CMK (cell line): Measurements from ENCODE around the gene SPATA1.

ENCODE experiments used
- DNase-seq: peaks from one replicate; pipeline ENCODE4 v3.0.0-alpha.2; 2010; ENCODE audit warnings: low read depth

Gene SPATA1

DNA sequence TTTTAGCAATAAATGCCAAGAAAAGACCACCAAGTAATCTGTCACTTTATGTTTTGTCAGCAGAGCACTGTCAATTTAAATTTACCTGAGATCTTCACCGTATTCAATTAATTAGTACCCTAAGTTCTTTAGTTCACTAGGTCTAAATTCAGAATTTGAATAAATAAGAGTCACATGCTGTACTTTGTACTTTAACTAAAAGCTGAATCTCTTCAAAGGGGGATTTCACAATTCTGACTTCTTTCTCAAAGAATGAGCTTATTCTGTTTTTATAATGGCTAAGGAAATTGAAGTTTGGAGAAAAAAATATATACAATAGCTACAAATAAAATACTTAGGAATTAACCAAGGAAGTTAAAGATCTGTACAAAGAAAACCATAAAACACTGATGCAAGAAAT, 2.3 kb downstream of the SPATA1 start:
- DNase-seq: no peak

DNA sequence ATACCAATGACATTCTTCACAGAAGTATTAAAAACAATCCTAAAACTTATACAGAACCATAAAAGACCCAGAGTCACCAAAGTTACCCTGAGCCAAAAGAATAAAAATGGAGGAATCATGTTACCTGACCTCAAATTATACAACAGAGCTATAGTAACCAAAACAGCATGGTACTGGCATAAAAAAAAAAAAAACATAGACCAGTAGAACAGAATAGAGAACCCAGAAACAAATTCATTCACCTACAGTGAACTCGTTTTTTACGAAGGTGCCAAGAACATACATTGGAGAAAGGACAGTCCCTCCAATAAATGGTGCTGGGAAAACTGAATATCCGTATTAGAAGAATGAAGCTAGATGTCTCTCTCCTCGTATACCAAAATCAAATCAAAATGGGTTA, 2.8 kb downstream of the SPATA1 start:
- no peak for DNase-seq

DNA sequence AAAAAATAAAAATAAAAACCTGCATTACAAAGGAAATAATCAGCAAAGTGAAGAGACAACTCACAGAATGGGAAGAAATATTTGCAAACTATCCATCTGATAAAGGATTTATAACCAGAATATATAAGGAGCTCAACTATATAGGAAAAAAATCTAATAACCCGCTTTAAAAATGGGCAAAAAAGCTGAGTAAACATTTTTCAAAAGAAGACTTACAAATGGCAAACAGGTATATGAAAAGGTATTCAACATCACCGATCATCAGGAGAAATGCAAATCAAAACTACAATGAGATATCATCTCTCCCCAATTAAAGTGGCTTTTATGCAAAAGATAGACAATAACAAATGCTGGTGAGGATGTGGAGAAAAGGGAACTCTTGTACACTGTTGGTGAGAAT, 4.0 kb downstream of the SPATA1 start:
- DNase-seq: no peak

DNA sequence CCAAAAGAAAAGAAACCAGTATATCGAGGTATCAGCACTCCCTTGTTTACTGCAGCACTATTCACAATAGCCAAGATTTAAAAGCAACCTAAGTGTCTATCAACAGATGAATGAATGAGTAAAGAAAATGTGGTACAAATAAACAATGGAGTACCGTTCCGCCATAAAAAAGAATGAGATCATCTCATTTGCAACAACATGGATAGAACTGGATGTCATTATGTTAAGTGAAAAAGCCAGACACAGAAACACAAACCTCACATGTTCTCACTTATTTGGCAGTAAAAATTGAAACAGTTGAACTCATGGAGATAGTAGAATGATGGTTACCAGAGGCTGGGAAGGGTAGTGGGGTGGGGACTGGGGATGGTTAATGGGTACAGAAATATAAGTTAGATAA, 4.5 kb downstream of the SPATA1 start:
- DNase-seq: no peak

DNA sequence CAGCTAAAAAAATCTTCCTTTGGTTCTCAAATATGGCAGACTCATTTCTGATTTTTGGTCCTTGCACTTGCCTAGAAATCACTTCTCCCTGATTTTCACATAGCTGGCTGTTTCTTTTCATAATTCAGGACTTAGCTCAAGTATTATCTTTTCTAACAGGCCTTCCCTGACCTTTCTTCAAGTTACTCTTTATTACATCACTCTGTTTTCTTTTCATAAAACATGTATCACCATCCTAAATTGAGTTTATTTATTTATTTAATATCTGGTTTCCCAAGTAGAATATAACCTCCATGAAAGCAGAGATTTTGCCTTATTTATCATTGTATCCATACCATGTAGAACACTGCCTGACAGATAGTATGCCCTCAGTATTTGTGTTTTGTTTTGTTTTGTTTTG, 18.4 kb downstream of the SPATA1 start:
- no peak for DNase-seq

DNA sequence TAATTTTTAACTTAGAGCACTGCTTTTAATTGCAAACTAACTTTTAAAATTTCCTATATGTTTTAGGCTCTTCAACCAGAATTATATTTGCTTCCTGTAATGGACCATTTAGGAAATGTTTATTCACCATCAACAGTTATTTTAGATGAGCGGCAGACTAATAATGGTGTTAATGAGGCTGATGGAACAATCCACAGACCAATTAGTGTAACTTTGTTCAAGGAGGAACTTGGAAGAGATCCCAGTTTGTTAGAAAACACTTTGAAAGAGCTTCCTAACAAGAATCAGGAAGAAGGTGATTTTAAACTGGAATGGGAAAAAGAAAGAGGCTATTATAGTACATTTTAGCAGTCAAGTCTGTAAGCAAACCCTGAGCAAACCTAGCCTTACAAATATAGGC, 19.6 kb downstream of the SPATA1 start:
- DNase-seq: no peak

DNA sequence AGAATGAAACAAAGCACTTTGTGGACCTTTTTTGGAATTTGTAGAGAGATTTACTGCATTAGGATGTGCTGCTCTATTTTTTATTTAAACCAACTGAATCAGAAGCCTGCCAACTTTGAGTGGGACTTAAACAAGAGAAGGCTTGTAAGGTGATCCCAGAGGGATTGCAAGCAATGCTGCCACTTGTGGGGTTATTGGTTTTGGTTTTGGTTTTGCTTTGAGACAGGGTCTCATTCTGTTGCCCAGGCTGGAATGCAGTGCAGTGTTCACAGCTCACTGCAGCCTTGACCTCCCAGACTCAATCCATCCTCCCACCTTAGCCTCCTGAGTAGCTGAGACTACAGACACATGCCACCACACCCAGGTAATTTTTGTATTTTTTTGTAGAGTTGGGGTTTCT, 32.4 kb downstream of the SPATA1 start:
- DNase-seq: no peak

DNA sequence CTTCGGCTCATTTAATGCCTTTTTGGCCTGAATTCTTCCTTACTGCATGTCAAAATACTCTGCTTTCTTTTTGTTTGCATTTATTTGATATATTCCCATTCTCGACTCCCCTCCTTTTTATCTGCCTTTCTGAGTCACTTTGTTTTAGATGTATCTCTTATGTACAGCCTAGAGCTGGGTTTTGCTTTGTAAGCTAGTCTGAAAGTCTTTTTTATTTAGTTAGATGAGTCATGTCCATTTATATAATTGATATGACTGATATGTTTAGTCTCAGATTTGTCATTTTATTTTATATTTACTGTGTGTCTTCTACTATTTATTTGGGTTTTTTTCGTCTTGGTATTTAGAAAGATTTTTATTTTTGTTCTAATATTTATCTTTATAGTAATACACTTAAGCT, 33.8 kb downstream of the SPATA1 start:
- DNase-seq: no peak

DNA sequence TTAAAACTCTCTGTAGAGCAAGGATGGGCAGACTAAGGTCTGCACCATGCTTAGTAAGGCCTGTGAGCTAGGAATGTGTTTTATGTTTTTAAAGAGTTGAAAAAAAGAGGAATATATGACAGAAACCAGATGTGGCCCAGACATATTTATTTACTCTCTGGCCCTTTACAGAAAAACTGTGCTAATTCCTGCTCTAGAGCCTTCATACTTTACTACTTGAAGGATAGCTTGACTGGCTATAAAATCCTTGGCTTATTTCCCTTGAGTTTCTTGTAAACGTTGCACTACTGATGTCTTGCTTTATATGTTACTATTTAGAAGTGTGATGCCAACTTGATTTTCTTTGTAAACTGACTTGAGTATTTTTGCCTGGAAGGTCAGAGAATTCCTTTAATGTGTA, 34.6 kb downstream of the SPATA1 start:
- DNase-seq: no peak

DNA sequence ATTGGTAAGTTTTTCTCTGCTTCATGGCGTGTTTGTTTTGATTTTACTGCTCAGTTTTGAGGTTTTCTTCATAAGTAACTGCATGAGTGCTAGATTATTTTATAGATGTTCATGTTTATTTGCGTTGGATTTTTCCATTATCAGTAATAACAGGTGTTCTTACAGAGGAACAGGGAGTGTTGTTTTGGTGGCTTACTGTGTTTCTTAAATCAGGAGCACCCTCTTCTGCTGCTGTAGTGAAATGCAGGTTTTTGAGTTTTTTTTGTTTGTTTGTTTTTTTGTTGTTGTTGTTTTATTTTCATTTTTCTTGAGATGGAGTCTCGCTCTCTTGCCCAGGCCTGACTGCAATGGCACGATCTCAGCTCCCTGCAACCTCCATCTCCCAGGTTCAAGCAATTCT, 35.5 kb downstream of the SPATA1 start:
- DNase-seq: no peak

DNA sequence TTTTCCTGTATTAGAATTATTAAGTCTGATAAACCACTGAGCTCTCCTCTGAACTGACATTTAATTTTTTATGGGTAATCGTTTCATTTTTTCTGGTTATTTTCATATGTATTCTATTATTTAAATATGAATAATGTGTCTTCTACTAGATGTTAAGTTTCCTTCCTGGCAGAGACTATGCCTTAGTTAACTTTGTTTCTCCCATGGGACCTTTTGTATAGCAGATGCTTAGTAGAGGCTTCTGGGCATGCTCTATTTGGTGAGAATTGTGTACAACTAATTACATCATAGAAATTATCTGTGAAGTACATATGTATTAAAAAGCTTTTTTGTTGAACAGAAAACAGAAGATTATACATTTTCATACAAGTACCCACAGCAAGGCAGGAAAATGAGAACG, 44.6 kb downstream of the SPATA1 start:
- no peak for DNase-seq

DNA sequence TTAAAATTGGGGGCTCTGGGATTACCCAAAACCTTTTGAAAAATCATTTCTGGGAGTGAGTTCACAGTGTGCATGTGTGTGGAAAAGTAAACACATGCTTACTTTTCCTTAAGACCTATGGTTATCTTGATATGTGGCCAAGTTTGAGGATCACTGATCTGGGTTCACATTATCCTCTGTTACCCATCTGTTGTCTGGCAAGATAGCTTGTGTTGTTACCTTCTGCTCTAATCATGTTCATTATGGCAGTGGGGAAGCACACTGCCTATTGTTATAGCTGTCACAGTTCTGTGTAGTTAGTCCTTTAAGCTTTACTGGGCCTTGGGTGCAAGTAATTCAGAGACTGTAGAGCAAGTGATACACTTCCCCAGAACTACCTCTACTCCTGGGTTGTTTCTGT, 63.0 kb downstream of the SPATA1 start:
- DNase-seq: no peak

DNA sequence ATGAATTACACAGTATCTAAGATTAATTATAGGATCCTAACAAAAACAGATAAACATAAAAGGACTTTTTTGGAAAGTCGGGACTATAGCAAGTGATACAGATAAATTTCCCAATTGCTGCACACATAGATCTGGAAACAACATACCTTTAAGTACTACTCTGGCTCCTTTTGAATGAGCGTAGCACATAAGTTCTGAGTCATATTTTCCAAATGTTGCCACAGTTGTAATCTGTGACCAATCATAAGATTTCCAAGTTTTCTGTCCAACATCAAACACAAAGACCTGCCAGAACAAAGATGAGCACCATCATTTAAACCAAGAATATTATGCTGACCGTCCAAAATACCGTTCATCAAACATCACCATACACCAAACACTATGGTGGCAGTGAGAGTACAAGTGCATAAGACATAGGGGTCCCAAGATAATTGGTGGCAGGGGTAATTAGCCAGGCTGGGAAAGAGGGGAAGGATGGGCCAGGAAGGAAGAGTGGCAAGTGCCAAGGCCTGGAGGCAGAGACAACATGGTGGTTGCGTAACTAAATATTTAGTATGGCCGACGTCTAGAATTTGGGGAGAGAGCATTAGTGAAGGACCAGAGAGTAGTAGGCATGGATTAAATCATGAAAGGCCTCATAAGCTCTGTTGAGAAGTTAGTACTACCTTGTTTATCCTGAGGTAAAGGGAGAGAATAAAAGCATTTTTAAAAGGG, 64.4 kb downstream of the SPATA1 start:
- no peak for DNase-seq

DNA sequence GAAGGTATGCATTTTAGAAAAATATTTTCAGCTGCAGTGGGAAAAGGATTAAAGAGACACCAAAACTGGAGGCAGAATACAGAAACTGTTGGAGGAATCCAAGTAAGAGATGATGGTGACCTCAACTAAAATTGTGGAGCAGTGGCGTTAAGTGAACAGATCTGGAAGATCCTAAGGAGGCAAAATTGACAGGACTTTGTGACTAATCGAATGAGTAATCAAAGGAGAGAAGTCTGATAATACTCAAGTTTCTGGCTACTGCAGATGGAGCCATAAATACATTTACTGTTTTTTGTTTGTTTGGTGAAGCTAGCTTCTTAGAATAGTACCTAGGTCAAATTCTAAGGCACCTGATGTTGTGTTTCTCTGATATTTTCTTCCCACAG, 65.0 kb downstream of the SPATA1 start:
- DNase-seq: no peak

DNA sequence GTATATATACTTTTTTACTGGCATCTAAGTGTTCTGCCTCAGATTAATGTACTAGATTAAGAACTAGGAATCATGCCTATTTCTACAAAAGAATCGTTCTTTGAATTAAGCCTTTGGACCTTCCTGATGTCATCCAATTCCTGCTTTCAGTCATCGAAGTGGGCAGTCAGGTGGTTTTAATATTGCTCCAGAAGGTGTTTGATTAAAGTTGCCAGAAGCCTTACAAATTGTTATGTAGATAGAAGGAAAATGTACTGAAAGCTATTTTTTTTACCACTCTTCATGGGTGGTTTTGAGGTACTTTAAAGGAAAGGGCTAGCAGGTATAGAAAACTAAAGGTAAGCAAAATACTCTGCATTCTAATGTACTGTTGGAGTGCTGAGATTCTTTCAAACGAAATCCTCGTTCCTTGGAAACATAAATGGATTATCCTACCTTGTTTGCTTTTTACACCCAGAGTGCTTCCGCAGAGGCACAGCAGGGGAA, 67.3 kb downstream of the SPATA1 start:
- no peak for DNase-seq

DNA sequence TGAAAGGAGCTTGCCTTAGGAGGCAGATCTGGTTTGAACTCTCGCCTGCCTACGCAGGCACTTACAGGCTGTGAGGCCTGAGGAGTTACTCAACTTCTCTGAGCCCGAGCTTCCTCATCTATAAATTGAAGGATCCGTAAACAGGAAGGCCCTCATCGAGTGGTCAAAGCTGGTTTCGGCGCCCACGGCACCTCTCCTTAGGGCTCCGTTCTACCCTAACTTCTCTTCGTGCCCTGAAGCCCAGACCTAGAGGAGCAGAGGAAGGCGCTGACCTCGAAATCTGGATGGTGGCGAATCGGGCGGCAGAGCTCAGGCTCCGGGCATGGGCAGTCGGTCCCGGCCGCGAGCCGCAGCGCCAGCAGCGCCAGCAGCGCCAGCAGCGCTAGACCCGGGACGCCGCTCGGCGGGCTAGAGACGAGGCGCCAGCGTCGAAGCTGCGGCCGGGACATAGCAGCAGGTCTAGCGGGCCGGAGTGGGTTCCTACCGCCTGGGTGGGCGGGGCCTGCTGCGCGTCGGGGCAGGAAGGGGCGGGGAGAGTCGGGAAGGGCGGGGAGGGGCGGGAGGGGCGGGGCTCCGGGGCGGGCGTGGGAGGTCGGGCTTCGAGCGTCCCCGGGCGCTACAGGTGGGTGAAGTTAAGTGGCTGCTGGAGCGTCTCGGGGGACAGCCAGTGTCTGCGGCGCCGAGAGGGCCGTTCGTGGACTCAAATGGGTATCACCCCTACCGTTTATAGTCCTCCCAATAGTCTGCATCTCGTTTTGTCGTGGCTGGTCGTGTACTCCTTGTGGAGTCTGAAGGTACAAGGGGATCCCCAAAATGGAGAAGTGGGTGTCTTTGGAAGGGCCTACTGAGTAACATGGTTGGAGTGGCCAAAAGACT, 68.0 kb downstream of the SPATA1 start, which contains the start of gene CTBS:
TSS of gene CTBS (minus strand) at position 474 of the 876 bp plus-strand sequence. CDS start at position 449, 25 bp downstream.
- DNase-seq: peak; percentile 72

DNA sequence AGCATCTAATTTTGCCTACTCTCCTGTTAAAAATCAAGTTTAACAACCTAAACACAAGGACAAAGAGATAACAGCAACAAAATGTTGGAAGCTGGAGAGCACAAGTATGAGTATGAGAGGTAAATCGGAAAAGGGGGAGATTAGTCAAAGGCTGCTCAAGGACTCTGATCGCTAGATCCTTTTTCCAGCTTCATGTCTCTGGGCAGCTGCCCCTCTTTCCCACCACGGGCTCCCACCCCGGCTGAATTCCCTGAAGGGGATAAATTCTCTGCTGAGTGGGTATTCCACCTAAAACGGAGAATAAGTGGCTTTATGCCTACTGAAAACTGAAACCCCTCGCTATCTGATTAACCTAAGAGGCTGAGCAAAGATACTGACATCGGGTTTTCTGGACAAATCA, 68.8 kb downstream of the SPATA1 start:
- no peak for DNase-seq

DNA sequence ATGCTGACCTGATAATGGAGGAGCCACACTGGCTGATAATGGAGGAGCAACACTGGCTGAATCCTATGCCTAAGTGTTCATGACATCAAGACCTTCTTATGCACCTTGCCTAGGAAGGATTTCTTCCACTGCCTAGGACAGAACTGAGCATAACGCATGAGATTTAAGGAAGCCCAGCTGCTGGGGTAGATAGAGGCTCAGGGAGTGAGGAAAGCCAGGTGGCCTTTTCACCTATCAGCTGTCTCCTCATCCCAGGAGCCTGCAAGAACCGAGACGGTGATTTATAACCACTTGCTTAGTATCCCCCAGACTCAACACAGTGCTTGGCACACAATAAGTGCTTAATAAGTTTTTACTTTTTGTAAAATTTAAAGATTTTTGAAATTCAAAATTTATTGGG, 75.5 kb downstream of the SPATA1 start:
- no peak for DNase-seq

DNA sequence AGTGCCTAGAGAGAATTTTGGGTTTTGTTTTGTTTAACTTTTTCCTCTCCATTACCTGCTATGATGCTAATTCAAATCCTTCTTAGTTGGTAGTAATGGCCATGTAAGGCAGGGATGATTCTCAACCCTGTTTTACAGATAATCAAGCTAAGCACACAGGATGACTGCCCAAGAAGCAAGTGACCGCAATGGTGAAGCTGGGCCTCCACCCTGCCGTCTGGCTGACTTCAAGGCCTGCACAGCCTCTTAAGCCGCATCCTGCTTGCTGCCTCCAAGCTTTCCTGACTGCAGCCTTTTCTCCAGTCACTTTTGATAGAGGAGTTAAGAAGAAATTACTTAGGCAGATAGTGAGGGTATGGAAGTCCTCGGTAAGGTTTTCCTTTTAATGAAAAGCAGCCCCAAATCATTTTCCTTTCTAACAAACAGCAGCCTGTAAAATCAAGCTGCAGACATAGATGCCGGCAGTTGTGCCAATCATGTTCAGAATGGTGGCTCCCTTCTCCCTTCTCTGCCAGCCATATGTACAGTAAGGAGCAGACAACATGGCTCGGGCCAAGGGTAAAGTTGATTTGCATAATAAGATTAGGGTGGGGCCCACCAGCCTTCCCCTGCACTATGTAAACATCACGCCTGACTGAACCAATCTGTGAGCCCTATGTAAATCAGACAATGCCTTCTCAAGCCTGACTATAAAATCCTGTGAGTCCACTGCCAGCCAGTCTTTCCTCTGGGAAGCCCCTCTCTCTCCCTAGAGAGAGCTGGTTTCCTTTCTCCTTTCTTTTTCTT, 76.8 kb downstream of the SPATA1 start:
- no peak for DNase-seq

DNA sequence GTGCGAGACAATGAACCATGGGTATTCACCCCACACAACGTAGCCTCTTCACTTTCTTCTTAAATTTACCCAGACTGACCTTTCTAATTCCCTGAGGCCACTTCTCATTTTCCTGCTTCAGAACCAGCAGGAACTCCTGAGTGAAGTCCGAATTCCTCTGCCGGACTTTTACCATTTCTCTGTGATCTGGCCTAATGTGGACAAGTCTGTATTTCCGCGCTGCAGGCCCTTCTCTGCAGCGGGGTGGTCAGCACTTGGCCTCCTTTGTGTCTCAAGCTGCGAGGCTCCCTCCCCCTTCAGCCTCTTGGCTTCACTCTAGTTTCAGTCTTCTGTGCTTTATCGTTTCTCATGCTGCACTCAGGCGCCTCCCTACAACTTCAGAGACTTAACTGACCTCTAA, 77.5 kb downstream of the SPATA1 start:
- DNase-seq: no peak

DNA sequence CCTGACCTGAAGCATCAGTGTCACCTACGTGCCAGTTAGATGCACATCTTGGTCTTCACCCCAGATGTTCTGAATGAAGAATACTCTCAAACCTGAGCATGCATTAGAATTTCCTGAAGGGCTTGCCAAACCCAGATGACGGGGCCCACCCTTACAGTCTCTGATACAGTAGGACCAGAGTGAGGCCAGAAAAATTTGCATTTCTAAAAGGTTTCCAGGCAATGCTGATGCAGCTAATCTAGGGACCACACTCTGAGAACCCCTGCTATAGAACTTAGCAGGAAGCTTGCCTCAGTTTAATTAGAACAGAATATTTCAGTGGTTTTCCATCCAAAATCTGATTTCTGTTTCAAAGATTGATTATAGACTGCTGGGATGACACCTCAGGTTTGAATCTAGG, 77.9 kb downstream of the SPATA1 start:
- DNase-seq: no peak

DNA sequence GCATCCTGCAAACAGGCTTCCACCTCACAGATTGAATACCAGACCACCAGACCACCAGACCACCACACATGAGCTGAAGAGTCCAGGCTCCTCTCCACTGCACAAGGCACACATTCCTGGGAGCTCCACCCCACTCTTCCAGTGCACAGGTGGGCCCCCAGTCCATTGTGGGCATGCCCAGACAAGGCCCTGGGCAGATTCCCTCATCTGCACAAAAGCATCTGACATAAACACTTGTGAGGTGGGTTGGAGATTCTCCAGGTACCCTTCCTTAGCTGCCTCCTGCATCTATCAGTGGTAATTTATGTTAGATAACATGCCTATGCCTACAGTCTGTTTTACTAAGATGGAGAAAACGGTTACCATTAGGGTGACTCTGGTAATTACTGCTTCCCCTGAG, 79.6 kb downstream of the SPATA1 start:
- no peak for DNase-seq

DNA sequence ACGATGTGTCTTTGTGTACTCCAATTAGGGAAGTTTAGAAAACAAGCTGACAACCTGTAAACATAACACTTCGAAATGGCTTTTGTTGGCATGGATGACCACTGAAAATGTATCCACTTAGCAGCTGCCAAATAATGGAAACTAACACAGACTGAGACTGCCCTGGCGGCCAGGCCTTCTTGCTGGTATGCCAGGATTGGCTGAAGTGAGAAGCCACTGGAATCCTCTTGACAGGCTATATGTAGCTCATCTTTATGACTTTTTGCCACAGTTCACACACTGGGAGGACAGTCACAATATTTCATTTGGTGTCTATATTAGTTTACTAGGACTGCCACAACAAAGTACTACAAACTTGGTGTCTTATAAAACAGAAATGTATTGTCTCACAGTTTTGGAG, 80.9 kb downstream of the SPATA1 start:
- no peak for DNase-seq
